Measurements from ENCODE around the gene CCSER2.

The CCSER2 gene

DNA sequence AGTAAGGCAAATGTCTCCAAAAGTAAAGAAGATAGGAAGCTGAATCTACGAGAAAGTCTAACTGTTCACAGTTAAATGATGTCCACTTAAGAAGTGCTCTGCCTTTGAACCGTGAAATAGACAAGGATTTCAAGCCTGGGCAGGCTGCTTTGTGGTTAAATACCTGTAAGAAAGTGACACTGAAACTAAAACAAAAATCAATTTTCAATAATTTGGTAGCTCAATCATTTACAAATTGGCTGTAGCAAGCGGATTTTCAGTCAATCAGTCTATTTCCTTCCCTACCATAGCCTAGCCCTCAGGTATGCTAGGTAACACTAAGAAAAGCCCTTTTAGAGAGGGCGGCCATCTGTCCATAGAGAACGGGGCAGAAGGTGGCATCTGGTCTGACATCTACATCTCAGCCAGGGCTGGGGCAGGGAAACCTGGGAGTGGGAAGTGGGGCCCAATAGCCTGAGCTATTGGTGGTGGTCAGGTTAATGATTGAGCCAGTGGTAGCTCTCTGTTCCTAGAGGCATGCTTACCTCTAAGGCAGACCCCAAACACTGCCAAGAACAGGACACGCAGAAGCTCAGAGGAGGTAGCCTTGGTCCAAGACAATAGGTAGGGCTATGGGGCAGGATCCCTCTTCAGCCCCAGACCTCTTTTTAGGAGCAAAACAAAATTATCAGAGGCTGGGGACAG is 223.2 kb downstream of the CCSER2 start:
- no peak for DNase-seq

DNA sequence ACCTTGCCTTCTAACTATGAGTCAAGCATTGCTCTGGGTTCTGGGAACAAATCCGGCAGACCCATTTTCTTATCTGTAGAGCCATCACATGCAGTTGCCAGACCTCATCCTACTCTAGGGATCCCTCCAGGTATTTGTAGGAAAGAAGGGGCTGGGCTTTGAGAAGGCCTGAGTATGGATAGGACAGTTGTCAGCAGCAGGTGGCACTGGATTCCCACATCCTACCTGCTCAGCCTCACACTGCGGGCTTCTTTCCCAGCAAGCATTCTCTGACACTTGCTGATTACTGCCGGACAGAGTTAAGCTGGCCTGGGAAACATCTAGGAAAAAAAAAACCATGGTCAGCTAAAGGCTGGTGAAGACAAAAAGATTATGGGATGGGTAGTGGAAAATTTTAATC is 224.1 kb downstream of the CCSER2 start:
- no peak for DNase-seq

DNA sequence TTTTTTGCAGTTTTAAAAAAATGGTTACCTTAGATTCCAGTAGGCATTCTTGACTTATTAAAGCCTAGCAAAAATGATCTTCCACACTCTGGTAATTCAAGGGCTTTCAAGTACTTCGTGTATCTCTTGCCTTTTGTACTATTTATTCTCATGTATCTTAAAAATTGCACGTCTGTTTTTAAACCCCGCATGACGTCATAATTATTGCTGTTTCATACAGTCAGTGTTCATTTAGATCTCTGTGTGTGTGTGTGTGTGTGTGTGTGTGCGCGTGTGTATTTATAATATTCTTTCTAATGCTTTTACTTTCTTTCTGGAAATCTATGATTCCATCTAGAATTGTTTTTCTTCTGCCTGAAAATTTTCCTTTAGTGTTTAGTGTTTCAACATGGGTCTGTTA is 234.2 kb downstream of the CCSER2 start:
- no peak for DNase-seq

DNA sequence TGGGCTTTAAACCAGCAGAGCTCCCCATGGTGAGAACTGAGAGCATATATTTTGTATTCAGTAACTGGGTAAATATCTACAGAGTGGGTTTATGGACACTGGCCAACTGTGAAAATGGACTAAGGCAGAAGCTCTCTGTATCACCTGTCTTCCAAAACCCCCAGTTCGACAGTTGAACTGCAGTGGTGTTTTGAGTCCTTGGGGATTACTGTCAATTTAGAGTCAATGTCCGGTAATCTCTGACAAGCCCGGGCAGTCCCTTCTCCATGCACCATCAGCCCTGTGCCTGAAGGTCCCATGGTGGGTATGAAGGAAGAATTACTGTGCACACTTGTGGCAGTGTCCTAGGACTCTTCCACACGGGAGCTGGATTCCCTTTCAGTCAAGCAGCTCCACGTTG is 235.0 kb downstream of the CCSER2 start:
- DNase-seq, result no peak

DNA sequence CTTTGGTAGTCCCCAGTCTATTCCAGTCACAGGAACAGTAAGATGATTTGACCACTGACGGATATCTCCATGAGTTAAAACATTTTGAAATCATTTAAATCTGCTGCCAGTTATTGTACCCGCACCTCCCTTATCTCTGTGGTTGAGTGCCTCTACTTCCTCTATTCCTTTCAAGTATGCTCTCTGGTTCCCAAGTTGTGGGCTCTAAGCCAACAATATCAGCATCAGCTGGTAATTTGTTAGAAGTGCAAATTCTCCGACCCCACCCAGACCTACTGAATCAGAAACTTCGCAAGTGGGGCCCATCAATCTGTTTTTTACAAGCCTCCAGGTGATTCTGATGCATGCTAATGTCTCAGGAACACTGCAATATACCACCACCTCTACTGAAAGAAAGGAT is 235.5 kb downstream of the CCSER2 start:
- DNase-seq, result peak; percentile 73

DNA sequence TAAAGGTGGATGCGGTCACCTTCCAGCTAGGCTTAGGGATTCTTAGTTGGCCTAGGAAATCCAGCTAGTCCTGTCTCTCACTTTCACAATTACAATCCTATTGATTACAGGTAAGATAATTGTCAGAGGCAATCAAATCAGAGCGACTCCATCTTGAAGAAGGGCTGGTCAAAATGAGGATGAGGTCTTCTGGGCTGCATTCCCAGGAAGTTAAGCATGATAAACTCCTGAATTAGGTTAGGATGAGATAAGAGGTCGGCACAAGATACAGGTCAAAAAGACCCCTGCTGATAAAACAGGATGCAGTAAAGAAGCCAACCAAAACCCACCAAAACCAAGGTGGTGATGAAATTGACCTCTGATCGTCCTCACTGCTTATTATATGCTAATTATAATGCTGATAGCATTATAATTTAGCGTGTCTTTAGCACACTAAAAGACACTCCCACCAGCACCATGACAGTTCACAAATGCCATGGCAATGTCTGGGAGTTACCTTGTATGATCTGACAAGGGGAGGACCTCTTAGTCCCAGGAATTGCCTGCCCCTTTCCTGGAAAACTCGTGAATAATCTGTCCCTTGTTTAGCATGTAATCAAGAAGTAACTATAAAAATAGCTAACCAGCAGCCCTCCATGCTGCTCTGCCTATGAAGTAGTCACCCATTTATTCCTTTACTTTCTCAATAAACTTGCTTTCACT is 237.6 kb downstream of the CCSER2 start:
- no peak for DNase-seq

DNA sequence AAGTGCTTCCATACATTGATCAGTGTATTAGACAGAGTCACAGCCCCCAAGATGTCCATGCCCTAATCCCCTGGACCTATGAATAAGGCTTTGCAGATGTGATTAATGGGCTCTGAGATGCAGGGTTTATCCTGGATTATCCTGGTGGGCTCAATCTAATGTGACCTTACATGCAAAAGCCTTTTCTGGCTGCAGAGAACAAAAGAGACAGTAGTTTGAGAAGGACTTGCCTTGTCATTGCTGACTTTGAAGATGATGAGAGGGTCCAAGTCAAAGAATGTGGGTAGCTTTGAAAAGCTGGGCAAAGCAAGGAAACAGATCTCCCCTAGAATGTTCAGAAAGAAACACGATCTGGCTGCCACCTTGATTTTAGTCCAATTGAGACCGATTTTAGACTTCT is 238.7 kb downstream of the CCSER2 start:
- DNase-seq, result no peak

Data from hematopoietic multipotent progenitor cell treated with erythropoietin and hydrocortisone succinate and interleukin-3 and kit ligand, for 6 days (in vitro differentiated cells).